GM18502 (cell line): ENCODE data around the gene RRP1B.

Experiments
- ATAC-seq: cut with Tn5 transposase; IDR thresholded peaks from one replicate; pipeline ENCODE4 v1.9.1; 2021; ENCODE audit warnings: mild to moderate bottlenecking; ENCODE audit not compliant: unreplicated experiment, poor library complexity

Gene RRP1B

GRCh38 chr21:43718872-43719747, 59.8 kb downstream of the RRP1B start, which contains the start of gene PDXK:
Gene PDXK, plus strand, starts transcription at chr21:43719129. Its CDS starts 166 bp downstream, at chr21:43719295.
- ATAC-seq = peak; percentile 64

- ATAC-seq = no peak
Measured at GRCh38 chr21:43719748-43720538, 60.6 kb downstream of the RRP1B start.

GRCh38 chr21:43720539-43721166, 61.3 kb downstream of the RRP1B start:
- no peak for ATAC-seq

- ATAC-seq = no peak
Measured at GRCh38 chr21:43721206-43721605, 61.8 kb downstream of the RRP1B start.

- ATAC-seq = no peak
Measured at GRCh38 chr21:43721939-43722338, 62.6 kb downstream of the RRP1B start.

- no peak for ATAC-seq
Measured at GRCh38 chr21:43723648-43724047, 64.3 kb downstream of the RRP1B start.

GRCh38 chr21:43726686-43727518, 67.5 kb downstream of the RRP1B start:
- no peak for ATAC-seq

GRCh38 chr21:43727519-43728153, 68.3 kb downstream of the RRP1B start:
- ATAC-seq = no peak

GRCh38 chr21:43728154-43728466, 68.8 kb downstream of the RRP1B start:
- ATAC-seq = no peak

GRCh38 chr21:43728467-43729390, 69.4 kb downstream of the RRP1B start:
- ATAC-seq = peak; percentile 66

- no peak for ATAC-seq
Measured at GRCh38 chr21:43731476-43731875, 72.1 kb downstream of the RRP1B start.

GRCh38 chr21:43731891-43732711, 72.7 kb downstream of the RRP1B start:
- no peak for ATAC-seq

GRCh38 chr21:43733060-43733459, 73.7 kb downstream of the RRP1B start:
- ATAC-seq = no peak

GRCh38 chr21:43733529-43734071, 74.2 kb downstream of the RRP1B start:
- ATAC-seq = no peak

- ATAC-seq = no peak
Measured at GRCh38 chr21:43734131-43734927, 75.0 kb downstream of the RRP1B start.

- no peak for ATAC-seq
Measured at GRCh38 chr21:43734928-43735229, 75.5 kb downstream of the RRP1B start.
